Karpas-422 (cell line): ENCODE results near the gene VPS13D. TPM values are rescaled to one million over a fixed set of nuclear protein-coding genes. Genes with fewer than 3 reads are reported as not detected.

Source experiments
- DNase-seq: peaks from one replicate; pipeline ENCODE4 v3.0.0-alpha.2; 2015
- H2AFZ ChIP-seq: fragments of 200-600 bp; sonication (generic); 2 replicates; pipeline ENCODE4 v1.6.1; 2014; ENCODE audit warnings: antibody characterized with exemption, low read length, mixed read lengths
- H3K27ac ChIP-seq: fragments of 200-600 bp; sonication (generic); 2 replicates; pipeline ENCODE4 v1.5.1; 2014; ENCODE audit warnings: mild to moderate bottlenecking, low read length, moderate library complexity
- H3K27me3 ChIP-seq: fragments of 200-600 bp; sonication (generic); 2 replicates; pipeline ENCODE4 v1.6.1; 2014; ENCODE audit warnings: low read length, mixed read lengths
- H3K36me3 ChIP-seq: fragments of 200-600 bp; sonication (generic); 2 replicates; pipeline ENCODE4 v1.6.1; 2014; ENCODE audit warnings: low read length, mixed read lengths; ENCODE audit not compliant: insufficient read depth
- H3K4me1 ChIP-seq: fragments of 200-600 bp; sonication (generic); 2 replicates; pipeline ENCODE4 v1.6.1; 2014; ENCODE audit warnings: mild to moderate bottlenecking, low read length, mixed read lengths
- H3K4me2 ChIP-seq: fragments of 200-600 bp; sonication (generic); 2 replicates; pipeline ENCODE4 v1.6.1; 2014; ENCODE audit warnings: low read length, low read depth, mild to moderate bottlenecking; ENCODE audit not compliant: poor library complexity, severe bottlenecking
- H3K4me3 ChIP-seq: fragments of 200-600 bp; sonication (generic); 2 replicates; pipeline ENCODE4 v1.5.1; 2014; ENCODE audit warnings: mild to moderate bottlenecking, antibody characterized with exemption, low read length, mixed read lengths
- H3K79me2 ChIP-seq: fragments of 200-600 bp; sonication (generic); 2 replicates; pipeline ENCODE4 v1.6.1; 2014; ENCODE audit warnings: mild to moderate bottlenecking, low read length, mixed read lengths
- H3K9ac ChIP-seq: fragments of 200-600 bp; sonication (generic); 2 replicates; pipeline ENCODE4 v1.6.0; 2014; ENCODE audit warnings: low read length
- H3K9me2 ChIP-seq: fragments of 200-600 bp; sonication (generic), shearing (Covaris generic); replicated peaks from 2 replicates; pipeline ENCODE4 v1.6.0; 2014; ENCODE audit warnings: mild to moderate bottlenecking, low read length, moderate library complexity; ENCODE audit not compliant: insufficient read depth
- H3K9me3 ChIP-seq: fragments of 300-700, 200-600 bp; sonication (generic); 2 replicates; pipeline ENCODE4 v1.6.1; 2014; ENCODE audit warnings: low read length, mixed read lengths
- H4K20me1 ChIP-seq: fragments of 200-600 bp; sonication (generic); 2 replicates; pipeline ENCODE4 v1.6.1; 2014; ENCODE audit warnings: mild to moderate bottlenecking, antibody characterized with exemption, low read length, low read depth; ENCODE audit not compliant: insufficient read depth
- total RNA-seq: library from RNA; depleted of rRNA; stranded (reverse); fragments of >200 nt; shearing (Covaris generic); gene quantifications from 2 replicates; pipeline ENCODE4 v1.2.3, GENCODE V29; 2014; ENCODE audit warnings: low replicate concordance

Gene VPS13D
- total RNA-seq, 1 experiment from 2014 or later: 36.2 TPM

DNA sequence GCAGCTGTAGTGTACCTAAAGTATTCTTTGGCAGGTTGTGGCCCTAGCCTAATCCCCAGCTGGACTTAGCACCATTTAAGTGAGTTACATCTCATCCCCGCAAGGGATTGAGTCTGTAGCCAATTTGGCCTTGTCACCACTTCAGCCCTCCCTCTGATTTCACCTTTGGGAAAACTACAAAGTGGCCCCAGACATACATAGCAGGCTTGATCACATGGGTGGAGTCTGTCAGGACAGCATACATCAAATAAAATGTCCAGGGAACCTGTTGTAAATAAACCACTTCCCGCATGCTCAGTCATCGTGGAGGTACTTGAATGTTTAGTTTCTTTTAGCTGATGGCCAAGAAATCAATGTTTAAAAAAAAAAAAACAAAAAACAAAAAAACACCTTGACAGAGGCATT lies 245.7 kb downstream of the VPS13D start:
- H3K4me2 ChIP-seq: no peak overlapping the region
- H3K27ac ChIP-seq: no peak overlapping the region
- H3K4me1 ChIP-seq: no peaks in the 10 kb centered on the region
- no peak for DNase-seq
- H4K20me1 ChIP-seq: no peaks in the 10 kb centered on the region
- H3K9me2 ChIP-seq: no peaks in the 10 kb centered on the region
- H3K79me2 ChIP-seq: no peaks in the 10 kb centered on the region
- no peak overlapping the region for H2AFZ ChIP-seq
- H3K4me3 ChIP-seq: no peak overlapping the region
- H3K27me3 ChIP-seq: no peaks in the 10 kb centered on the region
- H3K36me3 ChIP-seq: no peaks in the 10 kb centered on the region
- H3K9ac ChIP-seq: no peak overlapping the region
- no peaks in the 10 kb centered on the region for H3K9me3 ChIP-seq

DNA sequence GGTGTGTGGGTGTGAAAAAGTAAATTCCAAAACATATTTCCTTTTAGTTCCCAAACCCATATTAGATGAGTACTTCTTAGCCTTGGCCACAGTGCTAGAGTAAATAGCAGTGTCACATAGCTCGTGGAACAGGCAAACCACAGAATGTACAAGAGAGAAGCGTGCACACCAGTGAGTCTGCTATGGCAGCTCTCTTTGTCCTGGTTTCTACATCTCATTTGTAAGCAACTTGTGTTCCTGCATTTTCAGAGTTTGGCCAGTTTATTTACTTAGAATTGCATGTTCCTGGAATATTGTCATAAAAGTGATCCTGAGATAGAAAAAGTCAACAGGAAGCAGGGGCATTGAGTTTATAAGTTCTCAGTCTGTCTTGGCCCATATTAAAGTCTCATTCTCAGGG lies 246.1 kb downstream of the VPS13D start:
- no peak for DNase-seq
- H3K27ac ChIP-seq: no peak overlapping the region
- no peaks in the 10 kb centered on the region for H3K79me2 ChIP-seq
- no peaks in the 10 kb centered on the region for H4K20me1 ChIP-seq
- no peak overlapping the region for H2AFZ ChIP-seq
- H3K27me3 ChIP-seq: no peaks in the 10 kb centered on the region
- no peak overlapping the region for H3K4me2 ChIP-seq
- H3K4me1 ChIP-seq: peaks cover 3% of the 10 kb centered on the region
- no peaks in the 10 kb centered on the region for H3K9me3 ChIP-seq
- H3K36me3 ChIP-seq: no peaks in the 10 kb centered on the region
- no peak overlapping the region for H3K4me3 ChIP-seq
- H3K9me2 ChIP-seq: no peaks in the 10 kb centered on the region
- H3K9ac ChIP-seq: no peak overlapping the region

DNA sequence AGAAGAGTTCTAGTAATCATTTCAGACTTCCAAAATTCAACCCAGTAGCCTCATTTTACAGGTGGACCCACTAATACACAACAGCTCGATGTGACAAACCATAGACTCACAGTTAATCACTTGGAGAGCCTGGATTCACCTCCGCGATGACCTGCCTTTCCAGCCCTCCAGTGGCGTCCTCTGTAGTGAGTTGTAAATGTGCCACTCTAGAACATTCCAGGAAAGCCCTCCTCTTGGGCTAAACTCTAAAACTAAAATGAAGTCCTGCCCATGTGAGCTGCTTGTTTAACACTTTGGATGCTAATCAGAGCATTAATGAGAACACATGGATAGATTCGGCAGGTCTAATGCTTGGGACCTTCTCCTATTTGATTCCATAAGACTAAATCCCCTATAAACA lies 247.5 kb downstream of the VPS13D start:
- Histone ChIP-seq H3K79me2 (no peaks in the 10 kb centered on the region), H3K4me2 (no peak overlapping the region), H4K20me1 (no peaks in the 10 kb centered on the region), H3K4me1 (peaks cover 7% of the 10 kb centered on the region), H3K9me2 (no peaks in the 10 kb centered on the region), H3K9ac (no peak overlapping the region), H3K9me3 (no peaks in the 10 kb centered on the region), H2AFZ (no peak overlapping the region), H3K27ac (no peak overlapping the region), H3K36me3 (no peaks in the 10 kb centered on the region), H3K4me3 (no peak overlapping the region), H3K27me3 (no peaks in the 10 kb centered on the region)
- no peak for DNase-seq

DNA sequence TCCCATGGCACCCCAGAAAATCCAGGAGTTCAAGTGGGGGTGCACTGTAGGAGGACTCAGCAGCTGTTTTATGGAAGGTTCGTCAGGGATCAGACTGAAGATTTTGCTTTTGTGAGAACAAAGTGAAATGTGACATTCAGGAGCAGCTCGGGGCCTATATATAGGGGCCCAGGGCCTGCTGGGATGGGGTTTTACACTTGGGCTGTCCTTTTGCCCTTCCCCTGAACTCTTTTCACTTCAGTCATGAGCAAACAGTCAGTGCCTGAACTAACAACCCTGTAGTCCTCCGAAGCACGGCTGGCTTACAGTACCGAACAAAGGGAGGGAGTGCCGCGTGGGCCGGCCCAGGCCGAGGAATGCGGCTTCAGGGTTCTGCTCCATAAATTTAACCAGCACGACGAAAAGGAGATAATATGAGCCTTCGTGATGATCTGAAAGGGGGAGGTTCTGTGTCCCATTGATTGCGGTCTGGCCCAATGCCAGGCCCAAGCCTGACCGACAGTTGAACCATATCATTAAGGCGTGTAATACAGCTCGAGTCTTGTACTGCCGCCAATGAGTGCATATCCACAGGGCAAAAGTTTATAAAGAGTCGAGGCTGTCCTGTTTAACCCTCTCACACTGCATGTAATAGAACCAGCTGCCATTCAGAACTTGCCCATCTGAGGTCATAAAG lies 248.2 kb downstream of the VPS13D start:
- no peak overlapping the region for H3K9ac ChIP-seq

DNA sequence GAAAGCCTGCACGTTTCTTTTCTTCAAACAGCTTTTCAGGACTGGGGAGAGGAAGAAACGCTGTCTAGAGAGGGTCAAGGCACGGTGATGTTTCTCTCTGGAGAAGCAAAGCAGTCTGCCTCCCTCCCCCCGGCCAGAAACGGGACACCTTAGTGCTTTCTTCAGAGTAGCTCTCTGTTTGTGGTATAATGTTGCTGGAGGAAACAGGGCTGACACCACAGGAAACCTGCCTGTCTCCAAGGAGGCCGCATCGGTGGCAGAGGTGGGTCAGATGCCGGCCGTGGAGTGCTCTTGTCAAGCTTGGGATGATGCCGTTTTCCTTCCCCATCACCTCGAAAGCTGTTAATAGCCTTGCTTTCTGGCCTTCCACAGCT lies 248.8 kb downstream of the VPS13D start:
- no peak overlapping the region for H3K4me2 ChIP-seq
- no peak overlapping the region for H3K4me3 ChIP-seq
- no peak overlapping the region for H3K27ac ChIP-seq
- no peaks in the 10 kb centered on the region for H3K9me3 ChIP-seq
- no peak overlapping the region for H2AFZ ChIP-seq
- H3K27me3 ChIP-seq: no peaks in the 10 kb centered on the region
- H3K4me1 ChIP-seq: peaks cover 7% of the 10 kb centered on the region
- H3K36me3 ChIP-seq: no peaks in the 10 kb centered on the region
- H3K9me2 ChIP-seq: no peaks in the 10 kb centered on the region
- H4K20me1 ChIP-seq: no peaks in the 10 kb centered on the region
- no peak for DNase-seq
- H3K9ac ChIP-seq: no peak overlapping the region
- H3K79me2 ChIP-seq: no peaks in the 10 kb centered on the region

More for the DNA sequence above, 248.2 kb downstream of the VPS13D start:
- DNase-seq: no peak
- H3K27me3 ChIP-seq: no peaks in the 10 kb centered on the region
- no peaks in the 10 kb centered on the region for H4K20me1 ChIP-seq
- H2AFZ ChIP-seq: no peak overlapping the region
- no peaks in the 10 kb centered on the region for H3K79me2 ChIP-seq
- H3K27ac ChIP-seq: no peak overlapping the region
- H3K36me3 ChIP-seq: no peaks in the 10 kb centered on the region
- no peak overlapping the region for H3K4me2 ChIP-seq
- H3K4me1 ChIP-seq: peaks cover 7% of the 10 kb centered on the region
- no peaks in the 10 kb centered on the region for H3K9me3 ChIP-seq
- H3K4me3 ChIP-seq: no peak overlapping the region
- H3K9me2 ChIP-seq: no peaks in the 10 kb centered on the region

DNA sequence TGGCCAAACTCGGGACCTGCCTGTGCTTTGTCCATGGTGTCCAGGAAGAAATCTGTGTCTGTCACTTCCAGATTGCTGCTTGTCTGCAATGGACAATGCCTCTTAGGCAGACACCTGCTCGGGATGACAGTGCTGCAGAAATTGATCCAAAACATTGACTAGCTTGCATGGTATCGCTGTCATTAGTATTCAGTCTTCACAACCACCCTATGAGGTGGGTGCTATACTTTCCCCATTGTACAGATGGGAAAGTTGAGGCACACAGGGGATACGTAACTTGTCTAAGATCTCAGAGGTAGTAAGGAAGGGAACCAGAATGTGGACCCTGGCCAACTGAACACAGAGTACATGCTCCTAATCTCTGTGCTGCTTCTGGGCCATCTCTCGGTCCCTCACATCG lies 249.5 kb downstream of the VPS13D start:
- Histone ChIP-seq H3K79me2 (no peaks in the 10 kb centered on the region), H2AFZ (no peak overlapping the region), H3K9me2 (no peaks in the 10 kb centered on the region), H3K27ac (no peak overlapping the region), H3K36me3 (no peaks in the 10 kb centered on the region), H4K20me1 (no peaks in the 10 kb centered on the region), H3K4me2 (no peak overlapping the region), H3K4me1 (peaks cover 7% of the 10 kb centered on the region), H3K9ac (no peak overlapping the region), H3K4me3 (no peak overlapping the region), H3K27me3 (no peaks in the 10 kb centered on the region), H3K9me3 (no peaks in the 10 kb centered on the region)
- DNase-seq: no peak

DNA sequence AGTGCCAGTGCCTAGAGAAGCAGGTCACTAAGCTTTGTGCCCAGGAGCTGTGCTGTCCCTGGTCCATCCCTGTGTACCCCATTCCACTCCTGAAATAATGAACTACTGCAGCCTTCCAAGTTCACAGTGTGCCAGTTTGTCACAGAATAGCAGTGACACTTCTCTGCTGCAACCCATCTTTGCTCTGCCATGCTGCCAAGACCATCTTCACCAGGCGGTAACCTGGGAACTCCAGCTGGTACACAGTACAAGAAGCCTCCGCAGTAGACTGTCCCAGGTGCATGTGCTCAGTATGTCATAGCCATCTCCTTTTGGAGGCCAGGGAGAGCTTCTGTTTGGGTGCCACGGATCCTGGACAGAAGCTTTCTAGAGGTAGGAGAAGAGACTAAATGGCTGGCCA lies 250.2 kb downstream of the VPS13D start:
- Histone ChIP-seq H3K9me3 (no peaks in the 10 kb centered on the region), H3K4me2 (no peak overlapping the region), H2AFZ (no peak overlapping the region), H3K36me3 (no peaks in the 10 kb centered on the region), H3K27ac (no peak overlapping the region), H3K79me2 (no peaks in the 10 kb centered on the region), H3K4me3 (no peak overlapping the region), H3K9ac (no peak overlapping the region), H3K9me2 (no peaks in the 10 kb centered on the region), H3K27me3 (no peaks in the 10 kb centered on the region), H4K20me1 (no peaks in the 10 kb centered on the region), H3K4me1 (peaks cover 7% of the 10 kb centered on the region)
- no peak for DNase-seq

DNA sequence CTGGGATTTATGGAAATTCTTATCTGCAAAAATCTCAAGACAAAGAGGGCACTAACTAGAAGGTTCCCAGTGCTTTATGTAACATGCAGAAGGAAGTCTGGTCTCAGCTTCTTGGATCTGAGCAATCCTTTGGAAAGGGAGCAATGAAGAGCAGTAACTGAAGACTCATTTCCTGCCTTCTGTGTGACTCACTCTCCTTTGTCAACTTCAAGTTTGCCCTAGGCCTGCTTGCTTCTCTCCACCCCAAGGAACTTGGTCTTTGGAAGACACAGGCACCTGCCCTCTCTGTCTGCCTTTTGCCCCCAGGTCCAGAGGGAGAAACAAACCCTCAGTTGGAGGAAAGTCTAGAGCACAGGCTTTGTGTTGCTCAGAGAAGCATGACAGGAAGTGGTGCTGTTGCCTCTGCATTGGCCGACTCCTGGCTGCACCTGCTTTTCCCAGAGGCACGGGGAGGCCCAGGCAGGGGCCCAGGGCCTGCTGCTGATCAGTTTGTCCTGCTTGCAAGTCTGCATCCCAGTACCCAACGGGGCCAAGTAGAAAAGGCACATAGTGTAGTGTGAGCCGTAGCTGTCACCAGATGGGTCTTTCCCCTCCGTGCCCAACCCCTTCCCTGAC lies 251.0 kb downstream of the VPS13D start:
- Histone ChIP-seq H3K27ac (no peak overlapping the region), H3K4me3 (no peak overlapping the region), H3K27me3 (no peaks in the 10 kb centered on the region), H3K4me2 (no peak overlapping the region), H3K4me1 (peaks cover 7% of the 10 kb centered on the region), H3K9ac (no peak overlapping the region), H2AFZ (no peak overlapping the region), H3K79me2 (no peaks in the 10 kb centered on the region), H3K36me3 (no peaks in the 10 kb centered on the region), H4K20me1 (no peaks in the 10 kb centered on the region), H3K9me2 (no peaks in the 10 kb centered on the region), H3K9me3 (no peaks in the 10 kb centered on the region)
- DNase-seq: no peak
